ENCODE data around the gene DHCR24.

GRCh38 chr1:54812801-54813484 is 74.1 kb downstream of the DHCR24 start:
- TF ChIP-seq ZNF384 (IDR thresholded peaks at IDR 0.05) (no peak), CTBP1 (IDR thresholded peaks at IDR 0.05; ENCODE audit: borderline replicate concordance) (no peak), NFRKB (IDR thresholded peaks at IDR 0.05) (no peak), FOXK2 (IDR thresholded peaks at IDR 0.05) (no peak)
